HG02678 (cell line): Measurements from ENCODE around the gene MASP2.
"Not testable (repeated sequence)": the region's sequence is repeated elsewhere in the genome, so short reads cannot be mapped to it uniquely, and the experiment has no call there.

Experiments
- ATAC-seq: cut with Tn5 transposase; IDR thresholded peaks from one replicate; pipeline ENCODE4 v1.9.1; 2021; ENCODE audit warnings: mild to moderate bottlenecking, moderate library complexity; ENCODE audit not compliant: unreplicated experiment

Gene MASP2

DNA sequence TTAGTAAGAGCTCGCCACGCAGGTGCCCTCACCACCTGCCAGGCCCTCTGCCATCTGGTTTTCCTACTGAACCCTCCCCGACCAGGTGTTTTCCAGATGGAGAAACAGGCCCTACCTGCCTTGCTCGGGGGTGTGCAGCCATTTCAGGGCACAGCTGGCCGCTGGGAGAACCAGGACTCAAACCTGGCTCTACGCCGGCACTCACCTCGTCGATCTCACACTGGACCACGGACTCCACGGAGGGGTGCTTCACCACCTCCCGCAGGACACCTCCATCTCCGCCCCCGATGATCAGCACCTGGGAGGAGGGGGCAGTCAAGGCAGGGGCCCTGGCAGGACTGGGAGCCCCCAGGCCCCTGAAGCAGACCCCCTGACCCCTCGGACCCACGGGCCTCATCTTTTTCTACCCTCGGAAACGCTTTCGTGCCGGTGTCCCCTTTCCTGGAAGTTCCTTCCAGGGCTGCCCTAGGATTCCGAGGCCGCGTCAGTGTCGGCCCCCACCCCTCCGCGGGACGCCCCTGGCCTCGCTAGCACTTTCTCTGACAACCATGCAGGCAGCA is 11.6 kb upstream of the MASP2 start:
- no peak for ATAC-seq

DNA sequence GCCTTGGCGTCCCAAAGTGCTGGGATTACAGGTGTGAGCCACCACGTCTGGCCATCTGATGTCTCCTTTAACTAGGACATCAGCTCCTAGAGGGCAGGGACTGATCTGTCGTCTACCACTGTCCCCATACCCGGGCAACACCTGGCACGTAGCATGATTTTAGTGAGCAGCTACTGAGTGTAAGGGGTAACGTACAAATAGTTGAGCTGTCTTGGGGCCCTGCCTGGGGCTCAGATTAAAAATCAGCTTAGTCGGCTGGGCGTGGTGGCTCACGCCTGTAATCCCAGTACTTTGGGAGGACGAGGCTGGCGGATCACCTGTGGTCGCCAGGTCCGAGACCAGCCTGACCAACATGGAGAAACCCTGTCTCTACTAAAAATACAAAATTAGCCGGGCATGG is 11.0 kb upstream of the MASP2 start:
- no peak for ATAC-seq

DNA sequence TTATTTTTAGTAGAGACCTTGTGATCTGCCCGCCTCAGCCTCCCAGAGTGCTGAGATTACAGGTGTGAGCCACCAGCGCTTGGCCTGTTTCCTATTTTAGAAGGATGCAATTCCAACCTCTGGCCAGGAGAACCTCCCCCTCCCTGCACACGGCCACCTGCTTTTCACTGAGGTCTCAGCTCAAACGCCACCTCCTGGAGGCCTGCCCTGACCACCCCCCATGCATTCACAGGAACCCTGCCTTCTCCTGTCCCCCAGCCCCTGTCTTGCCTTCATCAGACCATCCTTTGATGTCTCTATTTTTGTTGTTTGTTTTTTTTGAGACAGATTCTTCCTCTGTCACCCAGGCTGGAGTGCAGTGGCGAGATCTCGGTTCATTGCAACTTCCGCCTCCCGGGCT is 10.4 kb upstream of the MASP2 start:
- no peak for ATAC-seq

DNA sequence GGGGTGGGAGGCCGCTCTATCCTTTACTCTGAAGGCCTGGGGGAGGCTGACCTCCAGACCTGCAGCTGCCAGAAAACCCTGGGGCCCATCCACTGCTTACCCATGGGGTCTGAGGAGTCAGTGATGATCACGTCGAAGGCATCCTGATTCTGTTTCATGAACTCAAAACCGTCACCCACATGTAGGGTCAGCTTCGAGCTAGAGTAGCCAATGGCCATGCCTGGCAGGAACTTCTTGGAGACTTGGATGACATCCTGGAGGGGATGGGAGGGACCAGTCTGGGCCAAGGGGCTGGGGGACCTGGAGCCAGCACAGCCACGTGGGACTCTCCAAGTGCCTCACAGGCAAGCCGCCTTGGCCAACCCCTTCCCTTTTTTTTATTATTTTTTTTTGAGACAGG is 9.5 kb upstream of the MASP2 start:
- ATAC-seq = no peak

DNA sequence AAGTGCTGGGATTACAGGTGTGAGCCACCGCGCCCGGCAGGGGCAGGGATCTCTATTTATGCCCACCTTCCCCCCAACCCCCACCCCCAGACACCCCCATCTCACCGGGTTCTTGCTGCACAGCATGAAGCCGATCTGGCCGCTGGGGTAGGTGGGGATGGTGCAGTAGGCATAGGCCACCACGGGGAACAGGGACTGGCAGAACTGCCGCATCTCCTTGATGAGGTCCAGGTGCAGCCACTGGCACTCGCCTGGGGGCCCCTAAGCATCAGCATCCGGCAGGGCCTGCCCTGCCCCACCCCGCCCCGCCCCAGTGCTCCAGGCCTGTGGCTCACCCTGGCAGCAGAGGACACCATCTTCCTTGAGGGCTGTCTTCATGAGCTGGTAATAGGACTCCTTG is 8.6 kb upstream of the MASP2 start:
- no peak for ATAC-seq

DNA sequence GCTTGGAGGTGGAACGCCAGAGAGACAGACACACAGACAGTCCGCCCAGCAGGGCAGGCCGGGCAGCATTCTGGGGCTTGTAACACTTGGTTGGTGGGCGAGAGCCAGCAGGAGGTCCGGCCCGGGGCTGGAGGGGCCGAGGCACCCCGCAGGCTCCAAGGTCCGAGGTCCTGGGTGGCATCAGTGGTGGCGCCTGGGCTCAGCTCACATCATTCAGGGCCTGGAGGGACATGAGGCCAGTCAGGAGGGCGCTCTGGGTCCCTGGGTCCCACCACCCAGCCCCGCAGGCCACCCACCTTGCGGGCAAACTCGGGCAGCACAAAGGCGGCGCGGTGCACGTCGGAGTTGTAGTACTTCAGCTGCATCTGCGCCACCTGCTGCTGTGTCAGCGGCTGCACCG is 7.6 kb upstream of the MASP2 start:
- no peak for ATAC-seq

DNA sequence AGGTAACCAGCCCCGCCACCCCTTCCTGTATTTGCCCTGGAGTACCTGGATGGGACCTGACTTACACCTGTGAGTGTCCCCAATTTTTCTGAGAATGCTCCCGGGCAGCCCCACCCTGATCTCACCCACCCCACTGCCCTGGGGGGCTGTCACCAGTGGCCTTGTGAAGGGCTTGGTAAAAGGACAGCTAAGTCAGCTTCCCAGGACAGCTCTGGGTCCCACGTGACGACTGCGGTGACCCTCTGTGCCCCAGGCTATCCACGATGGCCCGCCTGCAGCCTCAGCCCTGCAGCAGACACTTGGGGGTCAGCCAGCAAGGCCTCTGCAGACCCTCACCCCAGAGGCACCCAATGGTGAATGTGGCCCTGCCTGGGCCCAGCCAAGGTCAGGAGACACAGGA is 7.1 kb upstream of the MASP2 start:
- ATAC-seq = no peak

DNA sequence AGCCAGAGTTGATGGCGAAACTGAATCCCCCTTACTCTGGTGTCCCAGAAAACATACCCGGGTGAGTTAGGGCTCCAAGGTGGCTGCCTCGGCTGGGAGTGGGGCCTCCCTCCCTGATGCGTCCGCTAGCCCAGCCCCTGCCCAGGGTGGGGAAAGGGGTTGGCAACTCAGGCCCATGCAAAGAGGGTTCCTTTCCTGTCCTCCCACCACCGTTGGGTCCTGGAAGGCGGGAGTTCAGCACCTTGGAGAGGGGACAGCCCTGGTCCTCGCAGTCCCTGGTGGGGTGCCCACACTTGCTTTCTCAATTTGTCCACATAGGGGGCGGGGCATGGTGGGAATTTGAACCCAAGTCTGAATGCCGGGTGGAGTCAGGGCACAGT is 6.7 kb upstream of the MASP2 start:
- no peak for ATAC-seq

DNA sequence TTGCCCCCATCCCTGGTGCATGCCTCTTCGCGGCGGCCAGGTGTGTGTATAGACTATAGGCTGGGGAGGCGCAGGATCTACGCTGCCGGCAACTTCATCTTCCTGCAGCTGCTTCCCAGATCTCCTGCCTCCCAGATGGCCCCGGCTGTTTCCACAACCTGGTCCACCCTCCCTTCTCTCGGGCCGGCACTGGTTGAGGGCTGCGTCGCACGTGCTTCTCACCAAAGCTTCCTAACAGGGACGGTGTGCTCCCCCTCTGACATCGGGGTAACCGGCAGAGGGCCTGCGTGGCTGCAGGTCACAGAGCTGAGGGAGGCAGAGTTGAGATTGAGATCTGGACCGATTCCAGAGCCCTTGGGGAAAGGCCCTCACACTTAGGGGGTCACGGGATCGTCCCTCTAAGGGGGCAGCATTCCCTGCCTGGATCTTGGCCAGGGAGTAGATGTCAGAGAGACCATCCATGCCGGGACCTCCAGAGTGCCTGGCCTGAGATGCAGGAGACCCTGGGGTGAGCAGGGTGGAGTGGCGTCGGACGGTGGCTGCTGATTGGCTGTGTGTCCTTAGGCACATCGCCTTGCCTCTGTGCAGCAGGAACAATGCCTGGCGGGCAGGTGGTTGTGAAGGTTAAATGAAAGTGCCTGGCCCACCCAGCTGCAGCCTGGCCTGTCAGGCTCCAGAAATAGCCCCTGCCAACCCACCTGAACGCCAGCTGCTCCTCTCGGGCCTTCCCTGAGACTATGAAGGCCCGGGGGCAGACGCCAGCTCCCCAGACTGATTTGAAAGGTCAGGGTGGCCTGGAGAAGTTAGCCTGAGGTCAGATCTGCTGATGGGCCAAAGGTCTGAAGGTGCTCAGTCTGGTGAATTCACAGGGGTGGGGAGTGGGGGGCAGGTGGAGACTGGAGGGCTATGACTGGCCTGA is 6.1 kb upstream of the MASP2 start:
- ATAC-seq = no peak

DNA sequence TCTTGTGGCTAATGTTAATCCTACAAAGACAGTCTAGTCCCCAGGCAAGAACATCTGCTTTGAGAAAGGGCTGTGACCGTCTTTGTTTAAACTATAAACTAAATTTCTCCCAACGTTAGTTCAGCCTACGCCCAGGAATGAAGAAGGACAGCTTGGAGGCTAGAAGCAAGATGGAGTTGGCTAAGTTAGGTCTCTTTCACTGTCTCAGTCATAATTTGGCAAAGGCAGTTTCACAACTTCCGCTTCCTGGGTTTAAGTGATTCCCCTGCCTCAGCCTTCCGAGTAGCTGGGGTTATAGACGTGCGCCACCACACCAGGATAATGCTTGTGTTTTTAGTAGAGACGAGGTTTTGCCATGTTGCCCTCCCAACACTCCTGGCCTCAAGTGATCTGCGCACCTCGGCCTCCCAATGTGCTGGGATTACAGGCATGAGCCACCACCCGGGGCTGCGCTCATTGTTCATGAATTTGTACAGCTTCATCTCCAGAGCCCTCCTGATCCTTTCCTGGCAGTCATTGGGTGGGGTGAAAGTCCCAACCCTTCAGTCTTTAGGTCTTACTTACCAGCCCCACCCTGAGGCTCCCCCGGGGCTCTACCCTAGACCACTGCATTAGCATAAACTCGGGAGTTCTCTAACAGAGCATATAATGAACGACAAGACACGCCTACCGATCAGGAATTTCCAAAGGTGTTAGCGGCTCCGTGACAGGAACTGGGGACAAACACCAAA is 4.9 kb upstream of the MASP2 start:
- no peak for ATAC-seq

DNA sequence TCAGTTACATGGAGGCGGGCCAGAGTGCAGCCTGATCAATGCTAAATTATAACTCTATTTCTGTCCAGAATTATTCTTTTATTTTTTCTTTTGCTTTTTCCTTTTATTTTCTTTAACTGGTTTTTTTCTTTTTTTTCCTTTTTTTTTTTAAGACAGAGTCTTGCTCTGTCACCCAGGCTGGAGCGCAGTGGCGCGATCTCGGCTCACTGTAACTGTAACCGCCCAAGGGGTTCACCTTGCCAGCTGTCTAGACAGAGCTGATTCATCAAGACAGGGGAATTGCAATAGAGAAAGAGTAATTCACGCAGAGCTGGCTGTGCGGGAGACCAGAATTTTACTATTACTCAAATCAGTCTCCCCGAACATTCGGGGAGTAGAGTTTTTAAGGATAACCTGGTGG is 4.1 kb upstream of the MASP2 start:
- not testable (repeated sequence) for ATAC-seq

DNA sequence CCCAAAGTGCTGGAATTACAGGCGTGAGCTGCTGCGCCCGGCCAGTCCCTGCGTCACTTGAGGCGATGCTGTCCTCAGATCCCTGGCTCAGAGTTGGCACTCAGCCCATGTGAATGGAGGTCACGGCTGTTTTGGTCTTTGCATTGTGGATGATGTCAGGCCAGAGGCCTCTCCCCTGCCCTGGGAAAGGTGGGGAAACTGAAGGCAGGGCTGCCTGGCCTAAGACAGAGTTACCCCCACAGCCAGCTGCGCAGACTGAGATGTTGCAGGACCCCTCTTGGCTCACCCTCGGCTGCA is 821 bp downstream of the MASP2 start:
- no peak for ATAC-seq

DNA sequence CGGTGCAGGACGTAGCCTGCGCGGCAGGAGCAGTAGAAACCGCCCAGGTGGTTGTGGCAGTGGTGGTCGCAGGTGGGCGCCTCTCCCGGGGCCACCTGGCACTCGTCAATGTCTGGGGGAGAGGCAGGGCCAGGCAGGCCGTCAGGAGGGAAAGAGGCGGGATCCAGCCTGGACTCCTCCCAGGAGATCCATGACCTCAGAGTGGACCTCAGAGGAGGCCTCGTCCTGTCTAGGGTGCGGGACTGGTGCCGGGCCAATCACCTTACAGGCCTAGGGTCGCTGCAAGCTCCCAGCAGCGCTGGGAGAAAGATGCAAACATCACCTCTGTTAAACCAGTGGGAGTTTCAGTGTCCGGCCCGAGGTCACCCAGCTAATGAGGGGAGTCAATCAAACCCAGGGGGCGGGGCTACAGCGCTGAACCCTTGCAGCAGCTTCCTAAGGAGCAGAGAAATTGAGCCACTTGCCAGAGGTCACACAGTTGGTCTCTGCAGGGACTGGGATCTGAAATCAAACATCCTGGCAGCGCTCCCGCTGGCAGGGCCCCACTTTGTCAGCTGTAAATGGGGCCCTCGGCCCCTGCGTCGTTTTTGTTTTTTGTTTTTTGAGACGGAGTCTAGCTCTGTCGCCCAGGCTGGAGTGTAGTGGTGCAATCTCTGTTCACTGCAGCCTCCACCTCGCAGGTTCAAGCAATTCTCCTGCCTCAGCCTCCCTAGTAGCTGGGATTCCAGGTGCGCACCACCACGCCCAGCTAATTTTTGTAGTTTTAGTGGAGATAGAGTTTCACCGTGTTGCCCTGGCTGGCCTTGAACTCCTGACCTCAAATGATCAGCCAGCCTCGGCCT is 1.4 kb downstream of the MASP2 start:
- ATAC-seq = no peak

DNA sequence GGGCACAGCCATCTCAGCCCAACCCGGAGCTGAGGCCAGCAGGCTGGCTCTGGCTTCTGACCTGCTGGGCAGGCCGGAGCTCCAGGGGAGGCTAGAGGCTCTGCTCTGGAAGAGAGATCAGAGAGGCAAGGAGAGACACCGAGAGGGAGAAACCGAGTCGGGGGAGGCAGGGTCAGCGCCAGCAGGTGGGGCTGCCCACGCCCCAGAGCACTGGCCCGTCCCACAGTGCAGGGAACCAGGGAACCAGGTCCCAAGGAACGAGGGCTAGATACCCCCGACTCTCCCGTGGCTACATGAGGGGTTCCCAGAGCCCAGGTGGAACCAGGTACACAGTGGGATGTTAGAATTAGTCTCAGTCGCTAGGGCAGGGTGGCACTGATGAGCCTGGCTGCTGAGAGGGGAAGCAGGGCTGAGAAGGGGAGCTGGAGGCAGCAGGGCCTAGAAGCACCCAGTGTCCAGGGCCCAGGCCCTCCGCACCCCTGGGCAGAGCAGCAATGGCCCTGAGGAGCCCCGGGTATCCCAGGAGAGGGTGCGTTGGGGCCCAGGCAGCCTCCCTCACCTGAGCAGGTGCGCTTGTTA is 2.1 kb downstream of the MASP2 start:
- ATAC-seq = no peak

DNA sequence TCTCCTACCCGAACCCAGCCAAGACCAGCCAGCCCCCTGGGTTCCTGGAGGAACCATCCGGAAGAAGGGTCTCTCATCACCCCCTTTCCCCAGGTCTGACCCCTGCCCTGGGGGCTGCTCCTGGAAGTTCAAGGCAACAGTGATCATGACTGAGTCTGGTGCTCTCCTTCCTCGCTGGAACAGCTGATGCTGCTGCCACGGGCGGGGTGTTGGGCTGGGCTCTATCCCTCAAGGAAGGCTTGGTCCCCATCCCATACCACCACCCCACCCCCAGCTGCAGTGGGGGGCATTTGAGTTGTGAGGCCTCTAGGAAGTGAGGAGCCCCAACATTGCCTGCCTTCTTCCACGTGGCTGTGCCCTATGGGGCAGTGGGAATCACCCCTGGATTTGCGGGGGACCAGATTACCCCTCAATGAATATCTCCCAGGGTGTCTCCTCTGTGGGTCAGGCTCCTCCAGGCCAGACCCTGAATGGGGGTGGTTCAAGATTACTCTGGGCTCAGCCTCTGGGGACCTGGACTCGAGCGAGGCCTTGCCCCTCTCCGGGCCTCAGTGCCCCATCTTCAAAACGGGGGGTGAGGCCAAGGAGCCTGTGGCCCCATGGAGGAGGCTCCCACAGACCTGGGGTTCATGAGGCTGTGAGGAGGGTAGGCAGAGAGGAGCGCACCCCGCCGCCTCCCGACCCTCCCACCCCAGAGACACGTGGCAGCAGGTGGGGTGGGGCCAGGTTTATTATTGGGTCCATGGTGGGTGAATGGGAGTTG is 2.8 kb downstream of the MASP2 start:
- ATAC-seq = no peak

DNA sequence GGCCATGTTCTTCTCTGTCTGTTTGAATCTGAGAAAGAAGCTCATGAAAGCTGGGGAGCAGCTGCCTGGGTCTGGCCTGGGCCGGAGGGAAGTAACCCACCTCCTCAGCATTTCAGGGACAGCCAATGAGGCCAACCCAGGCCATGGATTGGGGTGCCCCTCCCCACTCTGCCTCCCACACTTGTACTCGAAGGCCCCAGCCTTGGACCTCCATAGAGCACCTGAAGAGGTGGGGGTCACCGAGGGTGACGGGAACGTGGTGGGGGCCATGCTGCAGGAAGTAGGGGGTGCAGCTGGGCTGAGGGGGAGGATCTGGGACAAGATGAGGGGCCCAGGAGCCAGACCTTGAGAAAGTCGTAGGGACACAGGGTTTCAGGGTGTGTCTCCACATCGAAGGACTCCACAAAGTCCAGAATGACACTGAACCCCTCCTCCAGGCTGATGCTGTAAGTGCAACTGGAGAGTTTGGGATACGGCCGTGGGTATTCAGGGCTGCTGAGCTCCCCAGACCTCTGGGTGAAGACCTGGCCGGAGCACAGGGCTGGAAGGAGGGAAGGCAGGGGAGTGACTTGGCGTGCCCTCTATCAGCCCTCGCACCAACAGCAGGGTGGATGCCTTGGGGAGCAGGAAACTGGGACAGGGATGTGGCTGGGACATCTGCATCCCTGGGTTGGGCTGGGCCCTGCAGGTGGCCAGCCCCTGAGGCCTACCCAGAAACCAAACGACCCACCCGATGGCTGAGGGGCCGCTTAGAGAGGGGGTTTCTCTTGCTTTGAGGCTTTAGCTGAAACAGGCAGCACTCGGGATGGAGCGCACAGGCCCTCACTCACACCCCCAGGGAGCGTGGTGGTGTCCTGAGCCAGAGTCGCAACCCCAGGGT is 3.8 kb downstream of the MASP2 start:
- no peak for ATAC-seq

DNA sequence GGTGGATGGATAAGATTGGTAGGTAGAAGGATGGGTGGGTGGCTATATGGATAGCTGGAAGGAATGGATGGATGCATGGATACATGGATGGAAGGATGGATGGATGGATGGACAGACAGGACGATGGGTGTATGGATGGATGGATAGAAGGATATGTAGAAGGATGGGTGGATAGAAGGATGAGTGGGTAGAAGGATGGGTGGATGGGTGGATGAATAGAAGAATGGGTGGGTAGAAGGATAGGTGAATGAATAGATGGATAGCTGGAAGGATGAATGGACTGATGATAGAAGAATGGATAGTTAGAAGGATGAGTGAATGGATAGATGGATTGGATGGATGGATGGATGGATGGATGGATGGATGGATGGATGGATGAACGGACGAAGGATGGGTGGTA is 5.0 kb downstream of the MASP2 start:
- no peak for ATAC-seq

DNA sequence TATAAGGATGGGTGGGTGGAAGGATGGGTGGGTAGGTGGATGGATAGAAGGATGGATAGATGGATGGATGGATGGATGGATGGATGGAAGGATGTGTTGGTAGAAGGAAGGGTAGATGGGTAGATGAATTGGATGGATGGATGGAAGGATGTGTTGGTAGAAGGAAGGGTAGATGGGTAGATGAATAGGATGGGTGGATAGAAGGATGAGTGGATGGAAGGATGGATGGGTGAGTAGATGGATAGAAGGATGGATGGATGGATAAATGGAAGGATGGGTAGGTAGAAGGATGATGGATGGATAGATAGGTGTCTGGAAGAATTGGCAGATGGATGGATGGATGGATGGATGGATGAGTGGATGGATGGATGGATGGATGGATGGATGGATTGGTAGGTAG is 6.0 kb downstream of the MASP2 start:
- ATAC-seq = no peak

DNA sequence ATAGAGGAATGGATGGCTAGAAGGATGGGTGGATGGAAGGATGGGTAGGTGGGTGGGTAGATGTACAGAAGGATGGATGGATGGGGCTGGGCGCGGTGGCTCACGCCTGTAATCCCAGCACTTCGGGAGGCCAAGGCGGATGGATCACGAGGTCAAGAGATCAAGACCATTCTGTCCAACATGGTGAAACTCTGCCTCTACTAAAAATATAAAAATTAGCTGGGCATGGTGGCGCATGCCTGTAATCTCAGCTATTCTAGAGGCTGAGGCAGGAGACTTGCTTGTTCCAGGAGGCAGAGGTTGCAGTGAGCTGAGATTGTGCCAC is 7.0 kb downstream of the MASP2 start:
- ATAC-seq = not testable (repeated sequence)
